T-helper 9 cell (primary cell): ENCODE results near the gene PHYH.
"Not testable (repeated sequence)": the region's sequence is repeated elsewhere in the genome, so short reads cannot be mapped to it uniquely, and the experiment has no call there.

Experiments used
- DNase-seq: peaks from one replicate; pipeline ENCODE4 v3.0.0-alpha.2; 2020

Gene PHYH

DNA sequence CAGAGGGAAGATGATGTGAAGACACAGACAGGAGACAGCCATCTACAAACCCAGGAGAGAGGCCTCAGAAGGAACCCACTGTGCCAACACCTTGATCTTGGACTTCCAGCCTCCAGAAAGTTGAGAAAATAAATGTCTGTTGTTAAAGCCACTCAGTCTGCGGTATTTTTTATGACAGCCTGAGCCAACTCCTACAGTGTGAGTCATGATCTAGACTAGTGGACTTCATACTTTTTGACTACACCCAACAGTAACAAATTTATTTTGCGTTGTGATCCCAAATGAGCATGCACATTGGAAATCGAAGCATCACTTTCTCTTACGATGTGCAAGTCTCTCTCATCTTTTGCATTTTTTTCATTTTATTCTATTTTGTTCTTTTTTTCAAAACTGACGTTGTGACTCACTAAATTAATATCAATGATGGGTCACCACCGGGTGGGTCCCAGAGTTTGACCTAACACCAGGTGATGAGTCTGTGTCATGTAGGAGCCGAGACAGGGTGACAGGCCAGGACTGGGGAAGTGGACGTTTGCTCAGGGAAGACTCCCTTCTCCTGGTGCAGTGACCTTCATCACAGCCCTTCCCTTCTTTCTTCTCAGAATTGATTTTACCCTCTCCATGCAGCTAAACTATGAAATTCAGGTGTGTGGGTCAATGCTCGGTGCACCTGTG lies 28.9 kb downstream of the PHYH start:
- DNase-seq, result no peak

DNA sequence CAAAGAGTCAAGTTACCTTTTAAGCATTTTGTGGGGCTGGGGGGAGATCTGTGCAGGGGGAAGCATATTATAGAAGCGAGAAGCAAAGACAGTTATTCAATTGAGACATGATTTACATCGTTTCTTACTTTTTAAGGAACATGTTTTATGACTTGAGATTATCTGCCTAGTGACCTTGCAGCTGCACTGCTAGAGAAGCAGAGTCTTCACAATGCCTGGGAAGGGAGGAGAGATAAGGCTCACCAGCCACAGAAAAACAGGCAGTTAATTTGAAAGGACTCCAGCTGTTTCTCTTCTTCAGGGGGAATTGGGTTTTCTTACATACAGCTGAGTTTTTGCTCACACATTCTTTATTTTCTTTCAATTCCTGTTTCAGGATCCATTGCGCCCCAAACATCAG lies 31.0 kb downstream of the PHYH start:
- DNase-seq, result no peak

DNA sequence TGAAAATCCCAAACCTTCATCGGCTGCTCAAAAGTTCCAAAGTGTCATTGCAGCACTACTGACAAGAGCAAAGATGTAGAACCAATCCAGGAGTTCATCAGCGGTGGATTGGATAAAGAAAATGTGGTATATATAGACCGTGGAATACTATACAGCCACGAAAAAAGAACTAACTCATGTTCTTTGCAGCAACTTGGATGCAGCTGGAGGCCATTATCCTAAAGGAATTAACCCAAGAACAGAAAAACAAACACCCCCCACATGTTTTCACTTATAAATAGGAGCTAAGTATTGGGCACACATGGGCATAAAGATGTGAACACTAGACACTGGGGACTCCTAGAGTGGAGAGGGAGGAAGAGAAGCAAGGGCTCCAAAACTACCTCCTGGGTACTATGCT lies 31.6 kb downstream of the PHYH start:
- no peak for DNase-seq

DNA sequence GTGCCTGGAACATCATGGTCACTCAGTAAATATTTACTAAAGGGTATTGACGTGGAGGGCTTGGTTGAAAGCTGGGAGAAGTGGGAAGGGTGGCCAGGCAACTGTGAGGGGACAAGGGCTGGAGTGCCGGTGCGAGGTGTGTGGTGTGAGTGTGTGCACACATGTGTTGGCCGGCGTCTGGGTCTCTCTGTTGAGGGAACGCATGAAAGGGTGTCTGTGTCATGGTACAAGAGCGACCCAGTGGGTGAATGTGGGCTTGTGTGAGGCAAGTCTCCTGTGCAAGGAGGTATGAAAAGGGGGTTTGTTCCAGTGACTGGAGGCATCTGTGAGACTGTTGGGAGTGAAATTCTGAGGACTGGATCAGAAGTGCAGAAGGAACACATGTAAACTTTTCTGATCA lies 36.3 kb downstream of the PHYH start:
- DNase-seq, result no peak

GRCh38 chr10:13262433-13262832 lies 37.4 kb downstream of the PHYH start:
- DNase-seq, result no peak

DNA sequence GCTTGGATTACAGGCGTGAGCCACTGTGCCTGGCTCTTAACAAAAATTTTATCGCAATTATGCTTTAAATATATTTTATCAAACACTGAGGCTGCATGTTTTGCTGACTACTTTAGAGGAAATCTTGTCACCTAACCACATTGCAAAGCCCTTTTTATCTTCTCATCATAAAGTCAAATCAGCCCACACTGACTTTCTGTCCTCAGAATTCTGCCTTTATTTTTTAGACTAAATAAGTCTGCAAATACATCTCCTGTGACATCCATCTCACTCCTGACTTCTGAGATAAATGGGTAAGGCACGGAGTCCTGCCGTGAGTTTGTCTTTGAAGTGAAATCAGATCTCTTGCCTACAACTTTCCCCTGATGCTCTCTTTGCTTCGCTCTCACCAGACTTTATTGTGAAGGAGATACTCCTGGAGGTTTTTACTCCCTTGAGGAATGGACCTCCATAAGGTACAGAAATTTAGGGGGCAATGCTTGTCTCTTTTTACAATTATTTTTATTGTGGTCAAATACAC lies 42.2 kb downstream of the PHYH start:
- no peak for DNase-seq

GRCh38 chr10:13256627-13257026 lies 43.2 kb downstream of the PHYH start:
- no peak for DNase-seq

DNA sequence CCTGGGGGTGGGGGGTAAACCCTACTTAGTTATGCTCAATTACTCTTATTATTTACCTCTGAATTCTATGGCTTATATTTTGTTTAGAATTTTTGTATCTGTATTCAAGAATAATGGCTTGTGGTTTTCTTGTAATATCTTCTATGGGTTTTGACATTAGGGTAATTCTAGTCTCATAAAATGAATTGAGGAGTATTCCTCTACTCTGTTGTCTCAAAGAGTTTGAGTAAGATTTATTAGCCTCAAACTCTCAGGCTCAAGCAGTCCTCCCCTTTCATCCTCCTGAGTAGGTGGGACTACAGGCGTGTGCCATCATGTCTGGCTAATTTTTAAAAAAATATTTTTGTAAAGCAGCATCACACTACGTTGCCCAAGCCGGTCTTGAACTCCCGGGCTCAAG lies 46.1 kb downstream of the PHYH start:
- DNase-seq, result no peak

- no peak for DNase-seq
Observed at GRCh38 chr10:13247784-13248183, 52.1 kb downstream of the PHYH start.

- no peak for DNase-seq
Observed at GRCh38 chr10:13247246-13247645, 52.6 kb downstream of the PHYH start.

DNA sequence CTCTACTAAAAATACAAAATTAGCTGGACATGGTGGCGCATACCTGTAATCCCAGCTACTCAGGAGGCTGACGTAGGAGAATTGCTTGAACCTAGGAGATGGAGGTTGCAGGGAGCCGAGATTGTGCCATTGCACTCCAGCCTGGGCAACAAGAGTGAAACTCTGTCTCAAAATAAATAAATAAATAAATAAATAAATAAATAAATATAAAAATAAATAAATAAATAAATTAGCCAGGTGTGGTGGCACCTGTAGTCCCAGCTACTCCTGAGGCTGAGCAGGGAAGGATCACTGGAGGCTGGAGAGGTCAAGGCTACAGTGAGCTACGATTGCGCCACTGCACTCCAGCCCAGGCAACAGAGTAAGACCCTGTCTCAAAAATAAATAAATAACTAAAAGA lies 57.6 kb downstream of the PHYH start:
- not testable (repeated sequence) for DNase-seq

GRCh38 chr10:13241613-13242012 lies 58.3 kb downstream of the PHYH start:
- DNase-seq, result no peak

- no peak for DNase-seq
Observed at GRCh38 chr10:13239923-13240322, 59.9 kb downstream of the PHYH start.

DNA sequence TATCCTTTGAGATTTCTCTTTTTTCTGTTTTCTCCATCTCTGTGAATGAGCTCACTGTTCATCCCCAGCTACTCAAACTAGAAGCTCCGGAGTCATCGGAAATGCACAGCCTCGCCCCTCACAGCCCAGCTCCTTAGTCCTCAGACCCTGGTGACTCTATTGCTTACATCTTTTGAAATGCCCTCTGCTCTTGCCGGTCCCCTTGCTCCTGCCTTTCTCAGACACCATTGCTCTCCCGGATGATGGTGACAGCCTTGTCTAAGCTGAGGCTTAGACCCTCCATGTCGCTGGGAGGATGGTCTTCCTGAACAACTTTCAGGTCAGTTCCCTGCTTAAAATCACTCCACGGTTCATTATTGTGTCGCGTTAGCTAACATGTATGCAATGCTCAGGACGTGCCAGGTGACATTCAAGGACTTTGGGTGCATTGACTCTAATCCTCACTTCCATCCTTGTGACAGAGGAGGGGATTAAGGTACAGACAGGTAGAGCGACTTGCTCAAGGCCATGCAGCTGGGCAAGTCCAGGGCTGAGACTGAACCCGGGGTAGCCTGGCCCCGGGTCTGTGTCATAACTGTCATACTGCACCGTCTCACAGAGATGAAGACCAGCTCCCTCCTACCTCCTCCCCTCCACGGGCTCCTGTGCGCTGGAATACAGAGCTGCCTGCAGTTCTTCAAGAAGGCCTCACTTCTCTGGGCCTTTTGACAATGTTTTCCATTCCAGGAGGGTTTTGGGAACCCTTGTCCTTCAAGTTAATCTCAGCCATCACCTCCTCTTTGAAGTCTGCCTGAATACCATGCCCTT lies 61.4 kb downstream of the PHYH start:
- no peak for DNase-seq

- no peak for DNase-seq
Observed at GRCh38 chr10:13236638-13237037, 63.2 kb downstream of the PHYH start.

- not testable (repeated sequence) for DNase-seq
Observed at GRCh38 chr10:13234736-13235135, 65.1 kb downstream of the PHYH start.

DNA sequence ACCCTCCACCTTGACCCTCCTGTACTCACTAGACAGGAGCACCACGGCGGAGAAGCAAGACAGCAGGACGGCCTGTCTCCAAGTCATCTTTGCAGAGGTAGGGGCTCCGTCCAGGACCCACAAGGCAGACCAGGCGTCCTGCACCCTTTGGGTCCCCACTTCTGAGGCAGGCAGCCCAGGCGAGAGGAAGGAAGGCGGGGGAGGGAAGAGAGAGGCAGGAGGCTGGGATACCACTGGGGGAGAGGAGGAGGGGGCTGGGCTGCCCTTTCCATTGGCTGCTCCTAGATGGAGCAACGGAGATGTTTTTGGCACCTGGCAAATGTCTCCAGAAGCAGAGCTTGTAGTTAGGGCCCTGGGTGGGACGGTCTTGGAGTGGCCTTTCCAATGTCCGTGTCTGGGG lies 65.7 kb downstream of the PHYH start, which contains the start of gene UCMA:
Gene UCMA (minus strand): TSS at position 203 of the 400 bp plus-strand sequence. CDS start 116 bp downstream, at position 87.
- no peak for DNase-seq

- no peak for DNase-seq
Observed at GRCh38 chr10:13233358-13233757, 66.5 kb downstream of the PHYH start.

DNA sequence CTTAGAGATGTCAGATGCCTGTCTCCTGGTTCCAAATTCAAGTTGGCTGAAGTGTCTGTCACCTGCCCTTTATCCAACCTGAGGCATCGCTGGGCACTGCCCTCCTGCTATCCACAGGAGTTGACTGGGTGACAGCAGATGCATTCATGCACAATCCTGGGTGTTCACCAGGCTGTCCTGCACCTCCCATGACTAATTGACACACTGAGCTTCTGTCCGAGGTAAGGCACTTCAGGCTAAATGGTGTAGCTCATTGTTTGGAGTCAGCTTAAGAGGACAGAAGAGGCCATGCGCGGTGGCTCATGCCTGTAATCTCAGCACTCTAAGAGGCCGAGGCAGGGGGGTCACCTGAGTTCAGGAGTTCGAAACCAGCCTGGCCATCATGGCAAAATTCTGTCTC lies 68.1 kb downstream of the PHYH start:
- DNase-seq, result no peak

GRCh38 chr10:13231190-13231589 lies 68.7 kb downstream of the PHYH start:
- DNase-seq, result no peak
